ENCODE measurements around the gene CLRN1. TPM values are rescaled to one million over a fixed set of nuclear protein-coding genes. Genes with fewer than 3 reads are reported as not detected.

The CLRN1 gene
- polyA plus RNA-seq, 1 of the 3 experiments (the other 2 are of a cell fraction), result not detected

- ChIA-PET CTCF (no interaction called here), POLR2A (no interaction called here)
- no peaks in the 10 kb centered on the region for H3K9me3 ChIP-seq
- 37% methylated on average over 13 of the region's 13 CpGs for WGBS (ENCODE audit: low lambda C conversion rate)
- no peak overlapping the region for H3K4me2 ChIP-seq
- H3K36me3 ChIP-seq (replicated peaks in 1 of 2; ENCODE audit: control insufficient read depth in 1 of 2, insufficient read depth in 2 of 2, low read length in 1 of 2), result no peaks in the 10 kb centered on the region
- no peak for TF ChIP-seq SMC3 (IDR thresholded peaks at IDR 0.05; ENCODE audit: low read depth, low read length)
- no peak for TF ChIP-seq FOSL2 (IDR thresholded peaks at IDR 0.05; ENCODE audit: borderline replicate concordance, low read depth)
- no peak for TF ChIP-seq PBX3 (IDR thresholded peaks at IDR 0.05)
- no peak for TF ChIP-seq CHD2 (IDR thresholded peaks at IDR 0.05; ENCODE audit: low read length, partially characterized antibody)
- TF ChIP-seq USF1 (IDR thresholded peaks at IDR 0.05; ENCODE audit: borderline replicate concordance, low read depth), result no peak
- no peak for TF ChIP-seq JUND (IDR thresholded peaks at IDR 0.05)
- no peak for TF ChIP-seq TAF1 (IDR thresholded peaks at IDR 0.05; ENCODE audit: borderline replicate concordance, low read depth, low read length)
- no peak for TF ChIP-seq NRF1 (IDR thresholded peaks at IDR 0.05; ENCODE audit: low read depth, low read length)
- no peak for TF ChIP-seq GABPA (IDR thresholded peaks at IDR 0.05; ENCODE audit: low read depth)
- TF ChIP-seq RCOR1 (IDR thresholded peaks at IDR 0.05; ENCODE audit: low read length), result no peak
- TF ChIP-seq FOXJ3 (CRISPR knock-in tag; IDR thresholded peaks at IDR 0.05), result no peak
- TF ChIP-seq YY1 (IDR thresholded peaks at IDR 0.05; ENCODE audit: low read depth), result no peak
- TF ChIP-seq GATA2 (CRISPR knock-in tag; IDR thresholded peaks at IDR 0.05), result no peak
- no peaks in the 10 kb centered on the region for H3K4me1 ChIP-seq (ENCODE audit: control insufficient read depth in 1 of 2, insufficient read depth in 2 of 2, low read depth in 1 of 2, low read length in 1 of 2)
- H3K79me2 ChIP-seq (ENCODE audit: insufficient read depth), result no peaks in the 10 kb centered on the region
- no peak overlapping the region for H3K27ac ChIP-seq (ENCODE audit: low read depth in 2 of 2, low read length in 1 of 2)
- no peak overlapping the region for H3K4me3 ChIP-seq (ENCODE audit: low read depth in 2 of 2, low read length in 1 of 2)
- H3K27me3 ChIP-seq (ENCODE audit: insufficient read depth), result peaks cover 8% of the 10 kb centered on the region
- H3F3A ChIP-seq (replicated peaks; ENCODE audit: insufficient read depth), result no peaks in the 10 kb centered on the region
- H3K9ac ChIP-seq, result no peak overlapping the region
- H3K9me2 ChIP-seq, result no peaks in the 10 kb centered on the region
- no peaks in the 10 kb centered on the region for H4K20me1 ChIP-seq (ENCODE audit: insufficient read depth)
- no peak overlapping the region for H2AFZ ChIP-seq (ENCODE audit: low read depth)
- DNase-seq, result no peak
Observed at GRCh38 chr3:150951923-150952322, 20.6 kb downstream of the CLRN1 start.

GRCh38 chr3:150945226-150946032 lies 27.1 kb downstream of the CLRN1 start:
- Histone ChIP-seq H3K27ac (ENCODE audit: low read depth in 2 of 2, low read length in 1 of 2) (no peak overlapping the region), H3K9ac (no peak overlapping the region), H3K79me2 (ENCODE audit: insufficient read depth) (no peaks in the 10 kb centered on the region), H3K4me1 (ENCODE audit: control insufficient read depth in 1 of 2, insufficient read depth in 2 of 2, low read depth in 1 of 2, low read length in 1 of 2) (no peaks in the 10 kb centered on the region), H3K9me2 (no peaks in the 10 kb centered on the region), H3K9me3 (no peaks in the 10 kb centered on the region), H3F3A (replicated peaks; ENCODE audit: insufficient read depth) (no peaks in the 10 kb centered on the region), H3K4me2 (no peak overlapping the region), H3K36me3 (replicated peaks in 1 of 2; ENCODE audit: control insufficient read depth in 1 of 2, insufficient read depth in 2 of 2, low read length in 1 of 2) (no peaks in the 10 kb centered on the region), H3K27me3 (ENCODE audit: insufficient read depth) (no peaks in the 10 kb centered on the region; the same call in 1 of the 2 replicates), H3K4me3 (ENCODE audit: low read depth in 2 of 2, low read length in 1 of 2) (no peak overlapping the region), H2AFZ (ENCODE audit: low read depth) (no peak overlapping the region), H4K20me1 (ENCODE audit: insufficient read depth) (no peaks in the 10 kb centered on the region)
- ChIA-PET CTCF (no interaction called here), POLR2A (no interaction called here)
- 3% methylated on average over 3 of the region's 3 CpGs for WGBS (ENCODE audit: low lambda C conversion rate)
- no peak for DNase-seq
- no peak for TF ChIP-seq TCF12 (IDR thresholded peaks at IDR 0.05)
- no peak for TF ChIP-seq PBX3 (IDR thresholded peaks at IDR 0.05)
- TF ChIP-seq ZBTB33 (IDR thresholded peaks at IDR 0.05; ENCODE audit: borderline replicate concordance, low read depth), result no peak
- no peak for TF ChIP-seq CHD2 (IDR thresholded peaks at IDR 0.05; ENCODE audit: low read length, partially characterized antibody)
- no peak for TF ChIP-seq POLR2AphosphoS5 (IDR thresholded peaks at IDR 0.05; ENCODE audit: low read depth, low read length)
- no peak for TF ChIP-seq MAX (IDR thresholded peaks at IDR 0.05; ENCODE audit: low read depth)
- no peak for TF ChIP-seq RAD21 (IDR thresholded peaks at IDR 0.05; ENCODE audit: low read length)
- TF ChIP-seq ELF1 (IDR thresholded peaks at IDR 0.05), result no peak
- no peak for TF ChIP-seq USF2 (IDR thresholded peaks at IDR 0.05; ENCODE audit: borderline replicate concordance, low read depth, low read length)
- TF ChIP-seq TEAD4 (IDR thresholded peaks at IDR 0.05; ENCODE audit: borderline replicate concordance, insufficient read depth), result no peak
- no peak for TF ChIP-seq JUND (IDR thresholded peaks at IDR 0.05)
- TF ChIP-seq NFIC (IDR thresholded peaks at IDR 0.05; ENCODE audit: borderline replicate concordance), result no peak

All from SK-N-SH (cell line).